DOHH2 (cell line): Measurements from ENCODE around the gene HYAL1.

Experiments
- EZH2phosphoT487 ChIP-seq: fragments of 200-600 bp; sonication (generic); IDR thresholded peaks from 2 replicates; pipeline ENCODE4 v1.6.1; 2017; ENCODE audit warnings: borderline replicate concordance, mild to moderate bottlenecking, antibody characterized with exemption, low read length, moderate library complexity, mixed read lengths
- TF ChIP-seq, protein P1 (sequence below): fragments of 200-600 bp; sonication (generic); IDR thresholded peaks from one replicate; pipeline ENCODE4 v1.5.1; 2014; ENCODE audit warnings: antibody characterized with exemption, mild to moderate bottlenecking, low read depth, low read length; ENCODE audit not compliant: poor library complexity, severe bottlenecking

DNA sequence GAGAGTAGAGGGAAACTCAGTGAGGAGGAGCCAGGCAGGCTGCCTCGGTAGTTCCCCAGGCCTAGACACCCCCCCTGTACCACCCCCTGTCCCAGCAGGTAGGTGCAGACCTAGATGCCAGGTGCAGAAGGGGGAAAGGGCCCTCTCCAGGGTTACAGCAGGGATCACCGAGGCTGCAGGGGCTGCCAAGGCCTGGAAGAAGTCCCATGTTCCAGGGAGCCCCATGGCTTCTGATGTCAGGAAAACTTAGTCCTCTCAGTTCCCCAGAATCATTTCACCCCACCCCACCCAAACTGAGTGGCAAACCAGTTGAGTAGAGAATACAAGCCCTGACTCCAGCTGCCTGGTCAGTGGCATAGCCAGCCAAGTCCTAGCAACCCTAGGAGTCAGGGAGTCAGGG lies 41.9 kb downstream of the HYAL1 start:
- TF ChIP-seq, protein P1, sequence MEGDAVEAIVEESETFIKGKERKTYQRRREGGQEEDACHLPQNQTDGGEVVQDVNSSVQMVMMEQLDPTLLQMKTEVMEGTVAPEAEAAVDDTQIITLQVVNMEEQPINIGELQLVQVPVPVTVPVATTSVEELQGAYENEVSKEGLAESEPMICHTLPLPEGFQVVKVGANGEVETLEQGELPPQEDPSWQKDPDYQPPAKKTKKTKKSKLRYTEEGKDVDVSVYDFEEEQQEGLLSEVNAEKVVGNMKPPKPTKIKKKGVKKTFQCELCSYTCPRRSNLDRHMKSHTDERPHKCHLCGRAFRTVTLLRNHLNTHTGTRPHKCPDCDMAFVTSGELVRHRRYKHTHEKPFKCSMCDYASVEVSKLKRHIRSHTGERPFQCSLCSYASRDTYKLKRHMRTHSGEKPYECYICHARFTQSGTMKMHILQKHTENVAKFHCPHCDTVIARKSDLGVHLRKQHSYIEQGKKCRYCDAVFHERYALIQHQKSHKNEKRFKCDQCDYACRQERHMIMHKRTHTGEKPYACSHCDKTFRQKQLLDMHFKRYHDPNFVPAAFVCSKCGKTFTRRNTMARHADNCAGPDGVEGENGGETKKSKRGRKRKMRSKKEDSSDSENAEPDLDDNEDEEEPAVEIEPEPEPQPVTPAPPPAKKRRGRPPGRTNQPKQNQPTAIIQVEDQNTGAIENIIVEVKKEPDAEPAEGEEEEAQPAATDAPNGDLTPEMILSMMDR: no peak
- TF ChIP-seq EZH2phosphoT487: no peak
